Panc1 (cell line): ENCODE measurements around the gene IFITM1. TPM values are rescaled to one million over a fixed set of nuclear protein-coding genes. Genes with fewer than 3 reads are reported as not detected.

Experiments used
- ATAC-seq: fragments of 200-7000 bp; cut with Tn5 transposase; 2 replicates; pipeline ENCODE4 v1.9.1; 2020; ENCODE audit warnings: mild to moderate bottlenecking, moderate library complexity
- BruUV-seq: library from RNA; stranded (reverse); fragments of 400-500 nt; replicated peaks from 2 replicates; lab custom pipeline; 2021; lab: Mats Ljungman, UMichigan
- CTCF ChIA-PET: fragments of 300-600 bp; sonication (Branson Sonifier 250); formaldehyde crosslinking; loops from one replicate; lab custom pipeline; 2022; ENCODE audit warnings: antibody characterized with exemption; lab: Charles Lee
- POLR2A ChIA-PET: fragments of 300-600 bp; sonication (Branson Sonifier 250); formaldehyde crosslinking; loops from one replicate; lab custom pipeline; 2022; ENCODE audit warnings: antibody characterized with exemption; lab: Charles Lee
- DNase-seq: peaks from one replicate; pipeline ENCODE4 v3.0.0-alpha.2; 2010; ENCODE audit warnings: low read depth, low spot score
- H3K27ac ChIP-seq: 2 replicates; pipeline ENCODE4 v1.5.1; 2011; ENCODE audit warnings: mild to moderate bottlenecking, low read length, inconsistent platforms
- H3K27me3 ChIP-seq: fragments of 200-500 bp; sonication (Bioruptor generic); 2 replicates; pipeline ENCODE4 v1.6.0; 2014; ENCODE audit warnings: low read length, inconsistent platforms; ENCODE audit not compliant: control insufficient read depth, insufficient read depth
- H3K36me3 ChIP-seq: fragments of 200-500 bp; sonication (Bioruptor generic); 2 replicates; pipeline ENCODE4 v1.5.1; 2014; ENCODE audit warnings: inconsistent platforms, mild to moderate bottlenecking, low read length, moderate library complexity; ENCODE audit not compliant: control insufficient read depth, insufficient read depth
- H3K4me1 ChIP-seq: 2 replicates; pipeline ENCODE4 v1.5.1; 2011; ENCODE audit warnings: inconsistent platforms, mild to moderate bottlenecking, low read length, moderate library complexity; ENCODE audit not compliant: control insufficient read depth, insufficient read depth
- H3K4me3 ChIP-seq, 2 experiments: 2 replicates each; pipeline ENCODE4 v1.5.1; 2011 to 2012; ENCODE audit warnings: low read depth in 2 of 2, low read length in 2 of 2, mild to moderate bottlenecking in 2 of 2, inconsistent platforms in 1 of 2, moderate library complexity in 1 of 2
- H3K9me3 ChIP-seq: fragments of 200-500 bp; sonication (Bioruptor generic); 2 replicates; pipeline ENCODE4 v1.5.1; 2014; ENCODE audit warnings: low read depth, mild to moderate bottlenecking, inconsistent platforms, low read length, moderate library complexity; ENCODE audit not compliant: control insufficient read depth, insufficient read depth
- POLR2AphosphoS5 ChIP-seq: IDR thresholded peaks from 2 replicates; pipeline ENCODE4 v1.6.1; 2012; ENCODE audit warnings: mild to moderate bottlenecking, low read depth, low read length, moderate library complexity
- REST ChIP-seq, 2 experiments: IDR thresholded peaks; 2 replicates each; pipeline ENCODE4 v1.6.1; 2011 to 2012; ENCODE audit warnings: low read depth in 2 of 2, control low read depth in 1 of 2, low read length in 1 of 2, mild to moderate bottlenecking in 1 of 2, moderate library complexity in 1 of 2; ENCODE audit not compliant: insufficient read depth in 1 of 2
- SIN3A ChIP-seq: IDR thresholded peaks from 2 replicates; pipeline ENCODE4 v1.6.1; 2012; ENCODE audit warnings: low read depth, mild to moderate bottlenecking, low read length, moderate library complexity, borderline replicate concordance; ENCODE audit not compliant: insufficient read depth
- TCF7L2 ChIP-seq: IDR thresholded peaks from 2 replicates; pipeline ENCODE4 v1.6.1; 2011; ENCODE audit warnings: mild to moderate bottlenecking, low read depth, low read length, inconsistent platforms
- in situ Hi-C: cut with HindIII; loops from 2 replicates; pipeline ENCODE4 v1.10.0; 2016; ENCODE audit warnings: low sequenced_read_pairs, low pct_unique_long_range_greater_than_20kb
- intact Hi-C: fragments of 100-400 bp; cut with micrococcal nuclease; formaldehyde crosslinking; loops from one replicate; pipeline ENCODE4 v1.10.0; 2022; ENCODE audit not compliant: unreplicated experiment
- total RNA-seq: library from RNA; stranded (reverse); gene quantifications from one replicate; pipeline ENCODE4 v1.2.1, GENCODE V29; 2021; ENCODE audit not compliant: unreplicated experiment
- TF ChIP-seq, protein P1 (sequence below): fragments of 450-650 bp; IDR thresholded peaks from 2 replicates; pipeline ENCODE4 v1.5.1; 2017; ENCODE audit warnings: mild to moderate bottlenecking

Gene IFITM1
- total RNA-seq, 1 experiment from 2014 or later, result 66.3 TPM

- Histone ChIP-seq H3K36me3 (no peaks in the 10 kb centered on the region), H3K27me3 (no peaks in the 10 kb centered on the region), H3K27ac (no peak overlapping the region), H3K4me1 (peaks cover 9% of the 10 kb centered on the region), H3K4me3 (no peak overlapping the region), H3K9me3 (no peaks in the 10 kb centered on the region)
- ChIA-PET CTCF (interaction anchor here (1.1 to 2.1 kb wide), 4 partner anchors 7 to 85 kb away, joined by 4 to 14 read pairs (median 7); no protein-coding TSS in a partner anchor), POLR2A (interaction anchor here (0.6 kb wide), 3 partner anchors 9 to 156 kb away, joined by 5 to 10 read pairs (median 7); no protein-coding TSS in a partner anchor)
- no TSS peak for BruUV-seq
- ATAC-seq (peak; percentile 62), DNase-seq (peak; percentile 38)
- TF ChIP-seq TCF7L2 (no peak), REST (IDR thresholded peaks at IDR 0.05; ENCODE audit: insufficient read depth in 1 of 2, low read depth in 2 of 2, low read length in 1 of 2) (no peak), POLR2AphosphoS5 (no peak), SIN3A (no peak)
- TF ChIP-seq, protein P1, sequence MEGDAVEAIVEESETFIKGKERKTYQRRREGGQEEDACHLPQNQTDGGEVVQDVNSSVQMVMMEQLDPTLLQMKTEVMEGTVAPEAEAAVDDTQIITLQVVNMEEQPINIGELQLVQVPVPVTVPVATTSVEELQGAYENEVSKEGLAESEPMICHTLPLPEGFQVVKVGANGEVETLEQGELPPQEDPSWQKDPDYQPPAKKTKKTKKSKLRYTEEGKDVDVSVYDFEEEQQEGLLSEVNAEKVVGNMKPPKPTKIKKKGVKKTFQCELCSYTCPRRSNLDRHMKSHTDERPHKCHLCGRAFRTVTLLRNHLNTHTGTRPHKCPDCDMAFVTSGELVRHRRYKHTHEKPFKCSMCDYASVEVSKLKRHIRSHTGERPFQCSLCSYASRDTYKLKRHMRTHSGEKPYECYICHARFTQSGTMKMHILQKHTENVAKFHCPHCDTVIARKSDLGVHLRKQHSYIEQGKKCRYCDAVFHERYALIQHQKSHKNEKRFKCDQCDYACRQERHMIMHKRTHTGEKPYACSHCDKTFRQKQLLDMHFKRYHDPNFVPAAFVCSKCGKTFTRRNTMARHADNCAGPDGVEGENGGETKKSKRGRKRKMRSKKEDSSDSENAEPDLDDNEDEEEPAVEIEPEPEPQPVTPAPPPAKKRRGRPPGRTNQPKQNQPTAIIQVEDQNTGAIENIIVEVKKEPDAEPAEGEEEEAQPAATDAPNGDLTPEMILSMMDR, result peak; percentile 94
- in situ Hi-C loops, result no loop called here
- intact Hi-C loops, result no loop called here
Measured at GRCh38 chr11:363948-364761, 50.3 kb downstream of the IFITM1 start.

Other genes with a start within 250 kb of the IFITM1 start
- not detected for gene SCGB1C1, start 121.0 kb upstream of the IFITM1 start, total RNA-seq
- 89.0 TPM for gene BET1L, start 106.6 kb upstream of the IFITM1 start, total RNA-seq
- 264 TPM for gene RIC8A, start 106.3 kb upstream of the IFITM1 start, total RNA-seq
- gene SIRT3, start 77.7 kb upstream of the IFITM1 start, total RNA-seq, result 37.5 TPM
- gene PSMD13, start 77.1 kb upstream of the IFITM1 start, total RNA-seq, result 271 TPM
- gene NLRP6, start 35.6 kb upstream of the IFITM1 start, total RNA-seq, result 0.59 TPM
- 115 TPM for gene PGGHG, start 24.9 kb upstream of the IFITM1 start, total RNA-seq
- gene IFITM5, start 14.5 kb upstream of the IFITM1 start, total RNA-seq, result not detected
- gene IFITM2, start 6.2 kb upstream of the IFITM1 start, total RNA-seq, result 183 TPM
- gene IFITM3, start 6.8 kb downstream of the IFITM1 start, total RNA-seq, result 614 TPM
- 122 TPM for gene B4GALNT4, start 55.5 kb downstream of the IFITM1 start, total RNA-seq
- gene PKP3, start 80.2 kb downstream of the IFITM1 start, total RNA-seq, result 36.8 TPM
- 183 TPM for gene SIGIRR, start 101.0 kb downstream of the IFITM1 start, total RNA-seq
- 61.4 TPM for gene ANO9, start 128.0 kb downstream of the IFITM1 start, total RNA-seq
- gene PTDSS2, start 136.2 kb downstream of the IFITM1 start, total RNA-seq, result 103 TPM
- 345 TPM for gene RNH1, start 193.2 kb downstream of the IFITM1 start, total RNA-seq
- gene HRAS, start 221.5 kb downstream of the IFITM1 start, total RNA-seq, result 175 TPM
- gene LRRC56, start 223.5 kb downstream of the IFITM1 start, total RNA-seq, result 9.8 TPM
- gene LMNTD2, start 246.7 kb downstream of the IFITM1 start, total RNA-seq, result 21.8 TPM
- 81.8 TPM for gene RASSF7, start 246.9 kb downstream of the IFITM1 start, total RNA-seq